Cardiac muscle cell (in vitro differentiated cells and primary cell): ENCODE results near the gene DLG2. TPM values are rescaled to one million over a fixed set of nuclear protein-coding genes. Genes with fewer than 3 reads are reported as not detected.

ENCODE experiments used
- DNase-seq, 2 donors: peaks; one replicate each; pipeline versions ENCODE4 v3.0.0 to v3.0.0-alpha.2; 2010 to 2017; ENCODE audit warnings: low read depth in 1 of 2, low spot score in 1 of 2
- H3K27ac ChIP-seq: fragments of 200-600 bp; sonication (generic); 2 replicates; pipeline ENCODE4 v1.5.1; 2016
- H3K27me3 ChIP-seq: fragments of 200-600 bp; sonication (generic); 2 replicates; pipeline ENCODE4 v1.6.0; 2016; ENCODE audit warnings: control low read depth
- H3K36me3 ChIP-seq: fragments of 200-600 bp; sonication (generic); 2 replicates; pipeline ENCODE4 v1.5.1; 2016; ENCODE audit warnings: control low read depth
- H3K4me1 ChIP-seq: fragments of 200-600 bp; sonication (generic); 2 replicates; pipeline ENCODE4 v1.8.1; 2017; ENCODE audit warnings: low read depth, mild to moderate bottlenecking, mixed run types
- H3K4me3 ChIP-seq: fragments of 200-600 bp; sonication (generic); 2 replicates; pipeline ENCODE4 v1.5.1; 2016; ENCODE audit warnings: mild to moderate bottlenecking
- H3K9me3 ChIP-seq: fragments of 200-600 bp; sonication (generic); 2 replicates; pipeline ENCODE4 v1.5.1; 2017; ENCODE audit warnings: low read depth, mild to moderate bottlenecking, control low read depth
- polyA plus RNA-seq: library from polyadenylated mRNA; unstranded; fragments of >200 nt; fragmentation: Nextera tagmentation; extraction: Ambion mirVana; gene quantifications from 2 replicates; pipeline ENCODE4 v1.2.1, GENCODE V29; 2016
- total RNA-seq: library from RNA; depleted of rRNA; stranded (reverse); fragments of >200 nt; gene quantifications from 2 replicates; pipeline ENCODE4 v1.2.3, GENCODE V29; 2016
- TF ChIP-seq, protein P1 (sequence below): IDR thresholded peaks from 2 replicates; pipeline ENCODE4 v1.5.1; 2012; ENCODE audit warnings: low read depth, mild to moderate bottlenecking, low read length

The DLG2 gene
- total and polyA plus RNA-seq, 2 experiments from 2014 or later: 3.5 to 15.9 TPM

DNA sequence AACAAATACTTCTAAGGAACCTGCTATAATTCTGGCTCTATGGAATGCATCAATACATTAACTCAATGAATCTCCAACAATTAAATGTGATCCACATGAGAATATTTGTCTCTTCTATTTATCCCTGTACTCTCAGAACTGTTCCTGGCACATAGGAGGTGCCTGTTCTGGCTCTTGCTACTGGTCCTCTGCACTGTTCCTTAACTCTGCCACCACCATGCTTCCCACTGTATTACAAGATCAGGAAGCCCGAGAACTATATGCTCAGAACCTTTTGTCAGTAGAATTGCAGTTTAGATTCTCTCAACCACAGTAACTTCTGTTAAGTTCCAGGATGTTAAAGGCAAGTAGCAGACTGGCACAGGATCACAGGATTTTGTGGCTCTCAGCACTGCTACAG is 1964.7 kb downstream of the DLG2 start:
- Histone ChIP-seq H3K27me3 (no peaks in the 10 kb centered on the region), H3K4me3 (no peak overlapping the region), H3K27ac (no peak overlapping the region), H3K4me1 (peaks cover 11% of the 10 kb centered on the region), H3K9me3 (no peaks in the 10 kb centered on the region), H3K36me3 (no peaks in the 10 kb centered on the region)
- DNase-seq: no peak
- TF ChIP-seq, protein P1, sequence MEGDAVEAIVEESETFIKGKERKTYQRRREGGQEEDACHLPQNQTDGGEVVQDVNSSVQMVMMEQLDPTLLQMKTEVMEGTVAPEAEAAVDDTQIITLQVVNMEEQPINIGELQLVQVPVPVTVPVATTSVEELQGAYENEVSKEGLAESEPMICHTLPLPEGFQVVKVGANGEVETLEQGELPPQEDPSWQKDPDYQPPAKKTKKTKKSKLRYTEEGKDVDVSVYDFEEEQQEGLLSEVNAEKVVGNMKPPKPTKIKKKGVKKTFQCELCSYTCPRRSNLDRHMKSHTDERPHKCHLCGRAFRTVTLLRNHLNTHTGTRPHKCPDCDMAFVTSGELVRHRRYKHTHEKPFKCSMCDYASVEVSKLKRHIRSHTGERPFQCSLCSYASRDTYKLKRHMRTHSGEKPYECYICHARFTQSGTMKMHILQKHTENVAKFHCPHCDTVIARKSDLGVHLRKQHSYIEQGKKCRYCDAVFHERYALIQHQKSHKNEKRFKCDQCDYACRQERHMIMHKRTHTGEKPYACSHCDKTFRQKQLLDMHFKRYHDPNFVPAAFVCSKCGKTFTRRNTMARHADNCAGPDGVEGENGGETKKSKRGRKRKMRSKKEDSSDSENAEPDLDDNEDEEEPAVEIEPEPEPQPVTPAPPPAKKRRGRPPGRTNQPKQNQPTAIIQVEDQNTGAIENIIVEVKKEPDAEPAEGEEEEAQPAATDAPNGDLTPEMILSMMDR: no peak

DNA sequence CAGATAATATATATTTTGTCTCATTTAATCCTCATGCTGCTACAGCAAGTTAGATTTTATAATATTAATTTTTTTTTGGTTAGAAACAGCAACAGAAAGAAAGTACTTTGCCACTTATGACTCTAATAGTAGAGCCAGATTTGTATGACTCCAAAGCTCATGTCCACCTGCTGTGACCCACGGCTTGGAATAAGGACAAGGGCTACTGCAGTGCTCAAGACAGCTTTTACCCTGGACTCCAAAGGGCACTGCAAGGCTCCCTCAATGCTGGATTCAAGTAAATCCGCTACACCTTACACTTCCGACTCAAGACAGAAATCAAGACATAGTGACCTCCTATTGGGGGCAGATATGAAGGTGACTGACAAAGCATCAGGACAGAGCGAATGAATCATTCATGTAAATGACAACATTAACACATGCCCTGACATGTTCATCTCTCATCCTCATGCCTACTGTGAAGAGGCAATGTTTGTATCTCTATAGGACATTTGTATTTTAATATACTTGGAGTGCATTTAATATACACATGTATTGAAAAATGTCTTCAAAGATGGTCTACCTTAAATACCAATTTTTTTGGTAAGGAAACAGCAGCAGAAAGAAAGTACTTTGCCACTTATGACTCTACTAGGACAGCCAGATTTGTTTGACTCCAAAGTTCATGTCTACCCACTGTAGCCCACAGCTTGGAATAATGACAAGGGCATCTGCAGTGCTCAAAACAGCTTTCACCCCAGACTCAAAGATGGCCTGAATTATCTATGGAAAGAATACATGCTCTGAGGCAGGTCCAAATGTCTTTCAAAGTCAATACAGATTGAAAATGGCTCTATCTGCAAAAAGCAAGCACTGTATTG is 1965.4 kb downstream of the DLG2 start:
- Histone ChIP-seq H3K9me3 (no peaks in the 10 kb centered on the region), H3K4me3 (no peak overlapping the region), H3K27ac (no peak overlapping the region), H3K27me3 (no peaks in the 10 kb centered on the region), H3K36me3 (no peaks in the 10 kb centered on the region), H3K4me1 (peaks cover 11% of the 10 kb centered on the region)
- DNase-seq: no peak
- TF ChIP-seq, protein P1: no peak

DNA sequence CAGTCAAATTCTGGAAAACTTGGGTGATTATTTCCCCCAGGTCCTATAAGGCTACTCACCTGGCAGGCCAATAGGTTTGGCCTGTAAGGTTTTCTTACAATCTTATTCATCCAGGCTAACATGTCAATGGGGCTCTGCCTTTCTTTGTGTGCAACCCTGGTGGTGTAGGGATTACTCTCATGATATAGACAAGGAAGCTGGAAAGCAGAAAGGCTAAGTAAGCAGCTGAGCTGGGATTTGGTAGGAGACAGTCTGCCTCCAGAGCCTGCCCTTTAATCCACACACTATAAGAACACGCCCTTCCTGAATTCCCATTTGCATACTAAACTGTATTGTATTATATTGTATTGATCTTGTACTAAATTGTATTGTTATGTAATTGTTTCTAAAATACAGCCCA is 1967.7 kb downstream of the DLG2 start:
- Histone ChIP-seq H3K27me3 (no peaks in the 10 kb centered on the region), H3K4me1 (peaks cover 11% of the 10 kb centered on the region), H3K9me3 (no peaks in the 10 kb centered on the region), H3K27ac (no peak overlapping the region), H3K4me3 (no peak overlapping the region), H3K36me3 (no peaks in the 10 kb centered on the region)
- no peak for DNase-seq
- TF ChIP-seq, protein P1: no peak

DNA sequence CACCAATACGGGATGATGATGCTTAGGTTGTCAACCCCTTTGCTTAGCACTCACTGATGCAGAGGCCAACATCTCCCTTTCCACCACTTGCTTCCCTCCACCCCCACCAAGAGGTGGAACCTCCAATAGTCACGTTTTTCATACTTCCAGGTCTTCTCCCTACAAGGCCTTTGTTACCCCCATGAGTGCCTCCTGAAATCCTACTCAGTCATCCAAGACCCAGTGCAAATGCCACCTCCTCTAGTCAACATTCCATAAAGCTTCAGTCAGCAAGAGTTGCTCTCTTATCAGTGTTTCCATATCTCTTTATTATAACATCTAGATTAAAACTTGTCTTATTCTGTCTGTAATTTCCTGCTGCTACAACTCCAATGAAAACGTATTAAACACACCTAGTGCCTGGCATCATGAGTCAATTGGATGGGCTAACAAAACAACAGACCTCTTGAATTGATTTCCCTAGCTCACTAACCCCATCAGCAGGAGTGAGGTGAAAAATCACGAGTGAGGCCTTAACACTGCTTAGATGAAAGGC is 1970.3 kb downstream of the DLG2 start:
- H3K4me1 ChIP-seq: no peaks in the 10 kb centered on the region
- no peak overlapping the region for H3K4me3 ChIP-seq
- H3K27ac ChIP-seq: no peak overlapping the region
- H3K27me3 ChIP-seq: no peaks in the 10 kb centered on the region
- TF ChIP-seq, protein P1: no peak
- DNase-seq: no peak
- H3K36me3 ChIP-seq: no peaks in the 10 kb centered on the region
- no peaks in the 10 kb centered on the region for H3K9me3 ChIP-seq

DNA sequence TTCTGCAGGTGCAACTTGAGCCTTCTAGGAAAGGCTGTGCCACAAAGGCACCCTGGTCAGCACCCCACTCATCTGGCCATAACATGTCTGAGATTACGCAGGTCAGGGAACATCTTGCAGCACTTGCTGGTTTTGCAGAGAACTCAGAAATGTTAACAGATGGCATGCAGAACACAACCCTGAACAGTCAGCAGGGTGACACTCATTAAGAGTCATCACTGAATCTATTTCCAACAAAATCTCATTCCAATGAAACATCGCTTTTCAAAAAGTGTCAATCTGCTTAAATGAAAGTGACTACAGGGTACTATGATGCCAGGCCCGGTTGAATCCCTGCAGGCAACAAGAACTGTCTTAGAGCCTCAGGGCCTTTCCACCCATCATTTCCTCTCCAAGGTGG is 1971.2 kb downstream of the DLG2 start:
- Histone ChIP-seq H3K9me3 (no peaks in the 10 kb centered on the region), H3K4me1 (no peaks in the 10 kb centered on the region)
- TF ChIP-seq, protein P1: no peak

More for the DNA sequence above, 1971.2 kb downstream of the DLG2 start:
- no peak overlapping the region for H3K27ac ChIP-seq
- H3K4me3 ChIP-seq: no peak overlapping the region
- no peaks in the 10 kb centered on the region for H3K36me3 ChIP-seq
- DNase-seq: no peak
- H3K27me3 ChIP-seq: no peaks in the 10 kb centered on the region
